NCI-H1436 treated with DMSO at 0.1 percent for 48 hours (cell line): Measurements from ENCODE around the gene PWP2.
"Not testable (repeated sequence)": the region's sequence is repeated elsewhere in the genome, so short reads cannot be mapped to it uniquely, and the experiment has no call there.

Experiments used
- DNase-seq: peaks from one replicate; lab custom pipeline; 2025; lab: John Stamatoyannopoulos, UW

Gene PWP2

DNA sequence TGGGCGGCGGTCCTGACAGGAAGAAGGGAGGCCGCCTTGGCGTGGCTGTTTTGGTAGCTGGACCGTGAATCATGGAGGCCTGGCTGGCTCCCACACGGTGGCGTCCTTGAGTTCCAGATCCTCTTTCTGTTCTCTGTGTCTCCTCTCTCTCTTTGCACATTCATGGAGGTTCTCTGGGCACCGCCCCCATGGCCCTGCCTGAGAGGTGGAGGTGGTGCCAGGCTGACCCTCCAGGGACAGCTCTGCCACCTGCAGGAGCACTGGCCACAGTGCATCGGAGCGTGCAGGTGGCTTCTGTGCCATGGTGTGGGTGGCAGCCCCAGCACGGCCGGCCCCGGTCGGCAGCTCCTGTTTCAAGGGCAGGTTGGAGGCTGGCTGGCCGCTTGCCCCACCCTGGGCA is 30.8 kb downstream of the PWP2 start:
- not testable (repeated sequence) for DNase-seq

DNA sequence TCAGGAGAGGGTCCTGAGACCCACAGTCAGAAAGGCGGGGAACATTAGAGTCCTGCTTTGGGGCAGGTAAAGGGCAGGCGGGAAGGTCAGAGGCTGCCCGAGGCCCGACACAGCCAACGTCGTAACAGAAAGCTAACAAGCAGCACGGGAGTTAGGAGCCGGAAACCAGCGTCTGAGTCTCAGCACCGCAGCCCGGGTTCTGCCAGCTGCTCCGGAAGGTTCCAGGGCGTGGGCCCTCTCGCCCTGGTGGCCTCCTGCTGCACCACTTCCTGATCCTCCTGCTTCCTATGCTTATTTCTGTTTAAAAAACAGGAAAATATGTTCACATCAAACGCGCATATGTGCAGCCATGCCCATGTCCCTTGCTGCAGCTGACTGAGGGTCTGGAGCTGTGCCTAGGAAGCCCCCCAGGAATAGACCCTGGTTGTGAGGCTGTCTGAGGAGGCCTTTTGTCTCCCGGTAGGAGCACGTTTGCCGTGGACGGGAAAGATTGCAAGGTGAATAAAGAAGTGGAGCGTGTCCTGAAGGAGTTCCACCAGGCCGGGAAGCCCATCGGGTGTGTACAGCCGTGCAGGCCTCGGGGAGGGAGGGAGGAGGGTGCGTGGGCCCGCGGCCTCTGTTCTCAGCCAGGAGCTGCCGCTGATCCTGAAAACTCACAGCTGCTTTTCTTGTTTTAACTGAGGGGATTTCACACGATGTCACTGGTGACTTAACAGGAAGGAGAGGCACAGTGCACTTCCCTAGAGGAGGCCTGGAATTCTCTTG is 32.8 kb downstream of the PWP2 start:
- not testable (repeated sequence) for DNase-seq

DNA sequence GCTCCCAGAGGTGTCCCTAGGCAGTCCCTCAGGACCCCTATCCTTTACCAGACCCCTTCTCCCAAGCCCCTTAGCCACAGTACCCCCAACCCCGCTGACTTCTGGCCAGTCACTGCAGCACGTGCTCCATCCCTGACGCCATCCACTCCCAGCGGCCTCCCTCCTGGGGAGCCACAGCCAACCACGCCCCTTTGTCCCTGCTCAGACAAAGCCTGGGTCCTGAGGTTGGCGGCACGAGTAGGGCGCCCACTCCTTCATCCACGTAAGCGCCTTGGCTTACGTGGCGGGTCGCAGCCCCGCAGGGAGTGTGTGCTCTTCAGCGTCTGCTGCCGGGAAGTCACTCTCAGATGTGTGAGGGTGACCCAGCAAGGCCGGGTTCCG is 33.3 kb downstream of the PWP2 start:
- DNase-seq = not testable (repeated sequence)

DNA sequence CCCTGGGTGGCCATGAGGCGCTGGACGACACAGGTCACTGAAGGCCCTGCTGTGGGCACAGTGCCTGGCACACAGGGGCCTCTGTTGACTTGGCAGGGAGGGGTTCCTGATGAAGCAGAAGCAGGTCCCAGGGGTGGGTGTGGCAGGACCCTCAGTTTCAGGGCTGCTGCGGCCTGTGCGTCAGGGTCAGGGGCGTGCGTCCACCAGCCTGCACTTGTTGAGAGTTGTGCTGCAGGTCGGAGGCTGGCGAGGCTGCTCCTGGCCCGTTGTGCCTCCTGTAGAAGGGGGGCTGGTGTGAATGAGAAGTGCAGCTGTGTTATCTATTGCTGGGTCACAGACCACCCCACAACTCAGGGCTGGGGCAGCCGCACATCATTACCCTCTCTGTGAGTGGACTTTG is 35.3 kb downstream of the PWP2 start:
- not testable (repeated sequence) for DNase-seq

DNA sequence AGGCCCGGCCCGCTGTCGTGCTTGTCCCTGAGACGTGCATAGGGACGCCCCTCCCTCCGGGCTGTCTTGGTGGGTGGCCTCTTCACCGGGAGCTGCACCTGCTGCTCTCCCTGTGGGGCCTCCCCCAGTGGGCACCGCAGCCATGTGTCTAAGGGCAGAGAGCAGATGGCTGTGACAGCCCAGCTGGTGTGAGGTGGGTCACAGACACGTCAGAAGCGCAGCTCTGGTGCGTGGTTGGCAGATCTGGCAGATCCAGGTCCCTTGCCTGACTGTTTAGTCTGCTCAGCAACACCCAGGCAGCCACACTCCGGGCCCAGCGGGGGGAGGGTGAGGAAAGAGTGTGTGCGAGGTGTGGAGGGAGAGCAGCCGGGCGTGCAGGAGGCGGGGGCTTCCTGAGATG is 36.2 kb downstream of the PWP2 start:
- DNase-seq = not testable (repeated sequence)

DNA sequence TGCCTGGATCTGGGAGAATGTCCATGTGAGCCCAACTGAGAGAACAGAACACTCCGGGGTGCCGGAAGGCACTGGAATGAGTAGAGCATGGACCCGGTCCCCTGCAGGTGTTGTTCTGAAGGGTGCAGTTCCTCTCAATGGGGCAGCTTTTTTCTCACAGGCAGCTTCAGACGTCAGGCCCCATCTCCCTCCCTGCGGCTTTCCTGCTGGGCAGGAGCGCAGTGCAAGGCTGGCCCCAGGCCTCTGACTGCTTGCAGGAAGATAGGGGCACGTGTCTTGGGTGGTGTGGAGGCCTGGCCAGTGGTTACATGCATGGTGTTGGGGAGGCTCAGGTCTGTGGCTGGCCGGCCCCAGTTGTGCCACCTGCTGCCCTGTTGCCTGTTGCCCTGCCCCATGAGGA is 36.8 kb downstream of the PWP2 start:
- not testable (repeated sequence) for DNase-seq

DNA sequence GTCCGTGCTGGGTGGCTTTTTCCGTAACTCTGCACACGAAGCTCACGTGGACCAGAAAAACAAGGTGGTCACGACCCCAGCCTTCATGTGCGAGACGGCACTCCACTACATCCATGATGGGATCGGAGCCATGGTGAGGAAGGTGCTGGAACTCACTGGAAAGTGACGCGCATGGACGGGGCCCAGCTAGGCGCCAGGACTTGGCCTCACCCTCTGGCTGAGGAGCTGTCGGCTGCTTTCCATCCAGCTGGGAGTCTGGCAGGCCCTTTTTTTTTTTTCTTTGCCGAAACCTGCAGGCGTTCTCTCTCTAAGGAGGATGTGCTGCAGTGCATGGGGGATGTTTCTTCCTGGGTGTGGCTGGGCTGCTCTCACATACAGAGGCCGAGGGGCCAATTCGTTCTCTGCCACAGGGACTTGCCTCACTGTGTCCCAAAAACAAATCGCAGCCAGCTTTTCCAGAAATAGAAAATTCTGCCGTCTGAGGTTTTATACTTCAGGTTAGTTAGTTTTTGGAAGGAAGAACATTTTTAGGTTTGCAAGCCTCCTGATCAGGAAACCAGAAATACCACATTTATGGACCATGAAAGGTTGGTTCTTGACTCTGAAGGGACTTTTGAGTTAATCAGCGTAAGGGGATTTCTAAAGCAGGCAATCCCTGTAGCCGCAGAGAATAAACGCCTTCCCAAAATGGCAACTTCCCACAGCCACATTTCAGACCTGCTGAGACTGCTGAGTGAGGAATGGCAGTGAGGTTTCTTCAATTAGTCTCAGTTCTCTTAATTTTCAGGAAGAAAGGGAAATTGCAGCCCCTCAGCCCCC is 37.8 kb downstream of the PWP2 start:
- not testable (repeated sequence) for DNase-seq

DNA sequence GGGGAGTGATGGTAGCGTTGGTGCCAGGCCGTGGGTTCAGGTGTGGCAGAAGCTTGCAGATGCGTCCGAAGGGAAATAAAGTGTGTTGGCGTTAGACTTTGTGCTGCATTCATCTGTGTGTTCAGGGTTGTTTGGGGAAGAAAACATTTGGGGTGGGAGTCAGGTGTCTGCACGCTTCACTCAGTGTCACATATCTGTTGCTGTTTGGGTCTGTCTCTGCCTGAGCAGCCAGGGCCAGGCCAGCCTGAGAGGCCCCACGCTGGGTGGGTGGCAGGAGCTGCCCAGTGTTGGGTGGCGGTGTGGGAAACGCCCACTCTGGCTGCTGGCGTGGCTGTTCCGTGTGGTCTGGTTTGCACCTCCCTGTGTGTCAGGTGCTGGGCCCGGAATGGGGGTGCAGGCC is 38.4 kb downstream of the PWP2 start:
- not testable (repeated sequence) for DNase-seq

DNA sequence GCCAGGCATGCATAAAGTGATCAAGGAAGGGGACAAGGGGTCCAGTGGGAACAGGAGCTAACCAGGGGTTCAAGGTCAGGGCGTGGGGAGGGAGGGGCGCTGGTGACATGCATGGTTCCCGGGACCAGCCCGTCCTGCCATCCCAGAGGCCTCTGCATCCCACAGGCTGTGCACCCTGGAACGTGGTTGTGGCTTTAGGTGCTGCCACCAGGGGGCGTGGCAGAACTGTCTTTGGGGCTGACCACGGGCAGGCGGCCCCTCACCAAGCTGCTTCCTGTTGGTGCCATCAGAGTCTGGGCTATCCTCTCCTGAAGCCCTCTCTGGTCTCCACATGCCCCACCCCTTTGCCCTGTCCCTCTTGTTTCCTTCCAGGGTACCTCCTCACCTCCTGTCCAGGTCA is 39.9 kb downstream of the PWP2 start:
- DNase-seq = not testable (repeated sequence)

DNA sequence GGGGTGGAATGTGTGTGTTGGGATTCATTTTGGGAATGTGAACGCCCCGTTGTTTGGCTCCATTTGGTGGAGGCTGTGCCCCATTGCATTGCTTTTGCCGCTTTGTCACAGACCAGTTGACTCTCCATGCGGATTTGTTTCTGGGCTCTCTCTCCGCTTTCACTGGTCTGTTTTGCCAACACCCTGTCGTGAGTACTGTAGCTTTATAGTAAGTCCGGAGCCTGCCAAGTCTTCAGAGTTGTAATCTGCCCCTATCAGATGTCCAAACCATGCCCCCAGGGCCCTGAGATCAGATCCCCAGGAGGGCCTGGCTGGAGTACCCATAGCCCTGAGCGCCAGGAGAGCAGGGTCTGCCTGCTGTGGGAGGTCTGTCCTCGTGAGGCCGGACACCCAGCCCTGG is 43.1 kb downstream of the PWP2 start:
- DNase-seq = not testable (repeated sequence)

DNA sequence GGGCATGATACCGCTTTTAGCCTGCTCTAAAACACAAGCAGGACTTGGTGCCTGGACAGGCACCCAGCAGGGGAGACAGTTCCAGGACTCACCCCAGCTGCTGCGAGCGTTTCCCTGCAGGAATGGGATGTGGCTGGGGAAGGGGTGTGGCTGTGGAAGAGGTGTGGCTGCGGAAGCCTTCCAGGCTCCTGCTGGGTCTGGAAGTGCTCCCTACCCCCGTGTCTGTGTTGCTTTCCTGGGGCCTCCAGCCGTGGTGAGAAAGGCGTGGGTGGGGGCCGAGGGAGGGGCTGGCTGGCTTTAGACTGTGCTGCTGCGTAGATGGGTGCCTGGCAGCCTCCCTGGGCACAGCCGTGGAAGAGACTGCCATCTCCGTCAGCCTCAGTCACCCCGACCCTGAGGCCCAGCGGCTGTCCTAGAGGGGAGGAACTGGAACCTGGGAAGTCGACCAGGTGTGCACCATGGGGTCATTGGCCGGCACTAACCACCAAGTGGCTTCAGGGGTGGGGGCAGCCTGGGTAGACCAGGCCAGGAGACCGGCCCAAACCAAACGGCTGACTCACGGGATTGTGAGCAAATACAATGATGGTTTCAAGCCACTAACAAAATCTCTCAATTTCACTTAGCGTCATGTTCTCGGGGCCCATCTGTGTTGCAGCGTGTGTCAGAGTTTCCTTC is 46.2 kb downstream of the PWP2 start:
- not testable (repeated sequence) for DNase-seq

DNA sequence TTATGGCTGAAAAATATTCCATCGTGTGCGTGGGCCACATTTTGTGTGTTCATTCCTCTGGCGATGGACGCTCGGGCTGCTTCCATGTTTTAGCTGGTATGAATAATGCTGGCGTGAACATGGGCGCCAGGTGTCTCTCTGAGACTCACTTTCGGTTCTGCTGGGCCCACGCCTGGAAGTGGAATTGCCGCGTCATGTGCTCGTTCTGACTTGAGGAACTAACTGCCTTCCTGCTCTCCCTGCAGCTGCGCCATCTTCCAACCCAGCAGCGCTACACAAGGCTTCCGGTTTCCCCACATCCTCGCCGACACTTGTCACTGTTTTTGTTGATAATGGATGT is 46.7 kb downstream of the PWP2 start:
- DNase-seq = not testable (repeated sequence)

DNA sequence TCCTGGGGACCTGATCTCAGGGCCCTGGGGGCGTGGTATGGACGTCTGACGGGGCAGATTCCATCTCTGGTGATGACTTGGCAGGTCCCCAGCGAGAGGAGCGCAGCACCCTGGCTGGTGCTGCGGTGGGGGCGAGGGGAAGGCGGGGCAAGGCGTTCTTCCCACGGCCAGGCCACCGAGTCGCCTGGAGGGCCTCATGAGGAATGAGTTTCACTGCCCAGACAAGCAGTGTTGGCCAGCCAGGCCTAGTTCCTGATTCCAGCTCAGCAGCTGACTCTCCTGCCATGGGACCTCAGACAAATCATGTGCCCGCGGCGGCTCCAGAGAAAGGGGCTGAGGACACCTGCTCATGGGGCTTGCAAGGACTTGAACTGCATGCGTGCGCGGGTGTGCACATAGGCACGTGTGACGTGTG is 47.6 kb downstream of the PWP2 start:
- not testable (repeated sequence) for DNase-seq

DNA sequence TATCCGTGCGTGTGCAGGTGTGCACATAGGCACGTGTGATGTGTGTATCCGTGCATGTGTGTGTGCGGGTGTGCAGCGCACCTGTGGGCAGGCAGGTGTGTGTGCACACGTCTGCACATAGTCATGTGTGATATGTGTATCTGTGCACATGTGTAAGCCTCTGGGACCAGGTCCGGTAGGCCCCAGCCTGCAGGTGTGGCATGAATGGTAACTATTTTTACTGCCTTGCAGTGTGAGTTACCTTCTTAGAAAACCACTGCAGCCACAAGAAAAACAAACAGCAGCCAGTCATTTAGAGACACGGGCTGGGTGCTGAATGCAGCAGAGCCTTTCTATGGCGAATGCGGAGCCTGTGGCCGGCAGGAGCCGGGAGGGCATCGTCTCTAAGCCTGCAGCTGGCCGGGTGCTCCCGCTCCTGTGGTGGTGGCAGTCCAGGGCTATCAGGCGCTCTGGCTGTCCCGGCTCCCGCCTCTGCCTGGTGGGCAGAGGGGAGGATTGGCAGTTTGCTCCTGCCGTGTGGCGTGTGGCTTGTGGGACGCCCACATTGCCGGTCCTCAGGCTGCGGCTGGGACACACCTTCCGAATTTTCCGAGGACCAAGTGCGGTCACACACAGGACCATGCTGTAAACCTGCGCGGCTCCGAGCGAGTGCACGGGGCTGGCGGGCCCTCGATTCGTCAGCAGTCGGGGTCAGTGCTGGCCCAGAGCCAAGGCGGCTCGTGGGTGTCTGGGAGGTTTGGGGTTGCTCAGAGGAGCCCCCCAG is 48.2 kb downstream of the PWP2 start:
- not testable (repeated sequence) for DNase-seq

DNA sequence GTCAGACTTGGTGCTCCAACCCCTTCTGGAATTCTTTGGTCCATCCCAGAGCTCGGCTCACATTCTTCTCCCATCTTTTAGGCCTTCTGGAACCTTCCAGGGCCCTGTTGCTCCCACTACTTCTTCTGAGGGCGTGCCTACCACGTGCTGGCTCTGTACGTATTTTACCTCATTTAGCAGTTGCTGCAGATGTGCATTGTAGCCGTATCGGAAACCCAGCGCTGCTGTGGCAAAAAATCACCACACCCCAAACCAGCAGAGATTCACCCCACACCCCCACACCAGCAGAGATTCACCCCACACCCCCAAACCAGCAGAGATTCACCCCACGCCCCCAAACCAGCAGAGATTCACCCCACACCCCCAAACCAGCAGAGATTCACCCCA is 48.8 kb downstream of the PWP2 start:
- not testable (repeated sequence) for DNase-seq

DNA sequence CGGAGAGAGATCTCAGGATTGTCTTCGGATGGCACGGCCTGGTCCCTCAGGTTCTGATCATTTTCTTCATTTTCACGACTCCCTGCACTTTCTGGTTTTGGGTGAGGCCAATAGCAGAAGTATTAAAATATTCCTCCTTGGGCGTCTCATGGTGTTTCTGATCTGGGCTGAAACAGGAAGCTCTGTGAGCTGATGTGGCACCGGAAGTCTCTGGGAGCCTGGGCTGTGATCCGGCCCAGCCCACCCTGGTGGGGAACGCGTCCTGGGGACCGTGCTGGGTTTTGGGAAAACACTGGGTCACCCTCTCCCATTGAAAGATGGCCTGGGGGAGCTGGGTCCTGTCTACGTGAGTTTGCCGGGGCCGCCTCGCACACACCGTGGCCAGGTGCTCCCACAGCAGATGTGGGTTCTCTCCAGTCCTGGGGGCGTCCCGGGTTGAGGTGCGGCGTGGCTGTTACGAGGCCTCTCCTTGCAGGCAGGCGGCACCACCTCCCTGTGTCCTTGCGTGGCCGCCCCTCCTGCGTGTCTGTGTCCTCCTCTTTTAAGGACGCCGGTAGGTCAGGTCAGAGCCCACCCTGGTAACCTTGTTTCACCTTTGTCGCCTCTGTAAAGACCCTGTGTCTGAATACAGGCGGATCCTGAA is 50.4 kb downstream of the PWP2 start:
- DNase-seq = not testable (repeated sequence)

DNA sequence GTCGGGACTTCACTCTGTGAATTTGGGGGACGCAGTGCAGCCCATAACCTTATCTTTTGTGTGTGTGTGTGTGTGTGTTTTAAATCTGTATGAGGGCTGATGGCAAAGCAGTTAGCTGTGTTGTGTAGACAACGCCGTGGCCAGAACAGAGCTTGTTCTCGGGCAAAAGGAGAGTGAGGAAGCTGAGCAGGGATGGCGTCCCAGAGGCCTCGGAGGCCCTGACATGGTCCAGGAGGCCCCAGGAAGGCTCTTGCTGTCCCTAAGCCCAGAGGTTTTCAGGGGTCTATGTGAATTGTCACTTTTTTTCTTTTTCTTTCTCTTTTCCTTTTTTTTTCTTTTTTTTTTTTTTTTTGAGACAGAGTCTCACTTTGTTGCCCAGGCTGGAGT is 50.9 kb downstream of the PWP2 start:
- DNase-seq = not testable (repeated sequence)

DNA sequence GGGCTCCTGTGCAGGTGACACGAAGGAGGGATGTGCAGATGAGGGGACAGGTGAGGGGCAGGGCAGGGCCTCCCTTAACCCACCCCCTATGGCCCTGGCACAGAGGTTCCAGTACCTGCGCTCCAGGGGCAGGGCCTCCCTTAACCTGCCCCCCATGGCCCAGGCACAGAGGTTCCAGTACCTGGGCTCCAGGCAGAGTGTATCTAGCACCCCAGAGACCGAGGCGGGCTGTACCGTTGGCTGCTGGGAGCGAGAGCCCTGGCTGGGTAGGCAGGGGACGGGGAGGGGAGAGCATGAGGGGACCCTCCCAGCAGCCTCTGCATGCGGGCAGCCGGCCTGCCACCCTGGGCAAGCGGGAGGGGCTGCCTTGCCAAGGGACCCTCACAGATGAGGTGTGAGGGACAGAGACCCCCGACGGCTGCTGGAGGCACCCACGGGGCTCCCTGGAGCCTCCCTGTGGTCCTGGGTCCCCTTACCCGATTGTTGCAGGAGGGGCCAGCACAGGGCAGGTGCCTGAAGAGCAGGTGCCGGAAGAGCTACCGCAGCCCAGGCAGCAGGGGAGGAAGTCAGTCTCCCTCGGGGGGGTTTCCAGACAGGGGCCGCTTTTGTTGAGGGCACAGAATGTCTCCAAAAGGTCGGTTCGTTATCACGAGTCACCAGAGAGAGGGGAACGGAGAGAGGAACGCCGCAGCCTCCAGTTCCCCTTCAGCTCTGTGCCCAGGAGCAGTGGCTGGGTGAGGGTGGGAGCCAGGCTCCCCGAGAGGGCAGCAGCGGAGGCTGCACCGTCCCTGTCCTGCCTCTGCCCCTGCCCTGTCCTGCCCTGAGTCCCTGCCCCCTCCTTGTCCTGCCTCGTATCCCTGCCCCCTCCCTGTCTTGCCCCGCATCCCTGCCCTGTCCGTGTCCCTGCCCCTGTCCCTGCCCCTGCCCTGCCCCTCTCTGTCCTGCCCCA is 52.4 kb downstream of the PWP2 start:
- not testable (repeated sequence) for DNase-seq

DNA sequence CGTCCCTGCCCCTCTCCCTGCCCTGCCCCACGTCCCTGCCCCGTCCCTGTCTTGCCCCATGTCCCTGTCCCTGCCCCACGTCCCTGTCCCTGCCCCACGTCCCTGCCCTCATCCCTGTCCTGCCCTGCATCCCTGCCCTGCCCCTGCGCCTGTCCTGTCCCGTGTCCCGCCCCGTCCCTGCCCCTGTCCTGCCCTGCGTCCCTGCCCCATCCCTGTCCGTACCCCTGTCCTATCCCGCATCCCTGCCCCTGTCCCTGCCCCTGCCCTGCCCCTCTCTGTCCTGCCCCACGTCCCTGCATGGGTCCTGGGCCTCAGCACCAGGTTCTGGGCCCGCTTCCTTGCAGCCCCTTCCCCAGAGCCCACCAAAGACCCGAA is 53.1 kb downstream of the PWP2 start:
- DNase-seq = not testable (repeated sequence)

DNA sequence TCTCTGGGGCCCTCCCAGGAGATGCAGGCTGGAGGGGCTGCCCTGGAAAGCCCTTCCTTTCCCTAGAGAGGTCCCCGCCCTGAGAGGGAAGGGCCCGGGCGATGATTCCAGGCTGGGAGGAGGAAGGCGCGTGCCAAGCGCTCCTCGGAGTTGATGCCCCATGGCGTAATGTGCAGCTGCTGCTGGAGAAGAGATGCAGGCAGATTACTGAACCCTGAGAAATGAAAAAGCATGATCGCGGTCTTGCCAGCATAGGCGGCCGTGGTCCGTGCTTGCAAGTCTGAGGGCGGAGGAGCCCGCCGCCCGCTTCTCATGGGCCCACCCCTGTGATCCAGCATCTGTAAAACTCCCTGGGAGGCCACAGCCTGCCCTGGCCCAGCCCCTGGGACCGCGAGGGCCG is 53.6 kb downstream of the PWP2 start:
- not testable (repeated sequence) for DNase-seq
